Neuron (in vitro differentiated cells): Measurements from ENCODE around the gene SULT2B1.
"Not testable (repeated sequence)": the region's sequence is repeated elsewhere in the genome, so short reads cannot be mapped to it uniquely, and the experiment has no call there.

ENCODE experiments used
- H2AFZ ChIP-seq: one replicate; pipeline ENCODE4 v1.6.1; 2013; ENCODE audit warnings: low read depth, mild to moderate bottlenecking, inconsistent platforms, low read length, moderate library complexity
- H3K27me3 ChIP-seq: one replicate; pipeline ENCODE4 v1.6.1; 2013; ENCODE audit warnings: low read length; ENCODE audit not compliant: insufficient read depth
- H3K36me3 ChIP-seq: one replicate; pipeline ENCODE4 v1.6.1; 2013; ENCODE audit warnings: low read length; ENCODE audit not compliant: insufficient read depth
- H3K4me1 ChIP-seq: one replicate; pipeline ENCODE4 v1.6.1; 2013; ENCODE audit warnings: low read length; ENCODE audit not compliant: insufficient read depth
- H3K4me3 ChIP-seq: 2 replicates; pipeline ENCODE4 v1.5.1; 2013; ENCODE audit warnings: mild to moderate bottlenecking, low read length, moderate library complexity
- H3K9me3 ChIP-seq: one replicate; pipeline ENCODE4 v1.6.1; 2013; ENCODE audit warnings: low read length

Gene SULT2B1

GRCh38 chr19:48554385-48555091 is 2.6 kb downstream of the SULT2B1 start:
- H3K27me3 ChIP-seq, result peaks cover 8% of the 10 kb centered on the region
- peaks cover 7% of the 10 kb centered on the region for H3K4me1 ChIP-seq
- no peak overlapping the region for H2AFZ ChIP-seq
- no peak overlapping the region for H3K4me3 ChIP-seq
- H3K36me3 ChIP-seq, result no peaks in the 10 kb centered on the region
- no peaks in the 10 kb centered on the region for H3K9me3 ChIP-seq

DNA sequence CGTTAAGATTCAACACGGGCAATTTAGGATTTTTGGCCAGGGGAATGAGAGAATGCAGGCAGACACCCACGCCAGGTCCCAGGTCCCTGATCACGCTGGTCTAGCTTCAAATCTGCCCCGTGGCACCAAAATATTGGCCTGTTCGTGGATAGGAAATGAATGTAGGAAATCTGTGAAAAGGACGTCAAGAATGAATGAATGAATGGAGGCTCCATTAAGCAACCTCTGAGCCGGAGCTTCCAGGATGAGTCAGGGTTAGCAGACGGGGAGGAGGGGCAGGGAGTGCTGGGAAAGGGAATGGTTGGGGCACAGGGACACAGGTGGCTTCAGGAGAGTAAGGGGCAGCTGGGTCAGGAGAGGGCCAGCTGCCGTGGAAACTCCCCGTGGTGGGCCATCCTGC is 4.2 kb downstream of the SULT2B1 start:
- Histone ChIP-seq H3K27me3 (peaks cover 3% of the 10 kb centered on the region), H3K4me1 (peaks cover 7% of the 10 kb centered on the region), H3K4me3 (no peak overlapping the region), H2AFZ (no peak overlapping the region), H3K9me3 (no peaks in the 10 kb centered on the region), H3K36me3 (no peaks in the 10 kb centered on the region)

- no peaks in the 10 kb centered on the region for H3K27me3 ChIP-seq
- no peaks in the 10 kb centered on the region for H3K36me3 ChIP-seq
- no peak overlapping the region for H3K4me3 ChIP-seq
- no peaks in the 10 kb centered on the region for H3K9me3 ChIP-seq
- peaks cover 7% of the 10 kb centered on the region for H3K4me1 ChIP-seq
- no peak overlapping the region for H2AFZ ChIP-seq
Observed at GRCh38 chr19:48556825-48557224, 4.9 kb downstream of the SULT2B1 start.

GRCh38 chr19:48558018-48558684 is 6.2 kb downstream of the SULT2B1 start:
- Histone ChIP-seq H3K27me3 (no peaks in the 10 kb centered on the region), H2AFZ (no peak overlapping the region), H3K36me3 (no peaks in the 10 kb centered on the region), H3K9me3 (no peaks in the 10 kb centered on the region), H3K4me3 (no peak overlapping the region), H3K4me1 (peaks cover 7% of the 10 kb centered on the region)

GRCh38 chr19:48560095-48560530 is 8.1 kb downstream of the SULT2B1 start:
- no peak overlapping the region for H2AFZ ChIP-seq
- H3K9me3 ChIP-seq, result no peaks in the 10 kb centered on the region
- H3K36me3 ChIP-seq, result no peaks in the 10 kb centered on the region
- H3K4me3 ChIP-seq, result no peak overlapping the region
- no peaks in the 10 kb centered on the region for H3K4me1 ChIP-seq
- H3K27me3 ChIP-seq, result no peaks in the 10 kb centered on the region

GRCh38 chr19:48561412-48561811 is 9.4 kb downstream of the SULT2B1 start:
- Histone ChIP-seq H3K4me1 (no peaks in the 10 kb centered on the region), H3K36me3 (no peaks in the 10 kb centered on the region), H3K4me3 (no peak overlapping the region), H3K9me3 (no peaks in the 10 kb centered on the region), H2AFZ (no peak overlapping the region), H3K27me3 (no peaks in the 10 kb centered on the region)

GRCh38 chr19:48565090-48565489 is 13.1 kb downstream of the SULT2B1 start:
- Histone ChIP-seq H3K9me3 (no peaks in the 10 kb centered on the region), H3K4me3 (no peak overlapping the region), H3K4me1 (peaks cover 6% of the 10 kb centered on the region), H2AFZ (no peak overlapping the region), H3K36me3 (no peaks in the 10 kb centered on the region), H3K27me3 (peaks cover 18% of the 10 kb centered on the region)

DNA sequence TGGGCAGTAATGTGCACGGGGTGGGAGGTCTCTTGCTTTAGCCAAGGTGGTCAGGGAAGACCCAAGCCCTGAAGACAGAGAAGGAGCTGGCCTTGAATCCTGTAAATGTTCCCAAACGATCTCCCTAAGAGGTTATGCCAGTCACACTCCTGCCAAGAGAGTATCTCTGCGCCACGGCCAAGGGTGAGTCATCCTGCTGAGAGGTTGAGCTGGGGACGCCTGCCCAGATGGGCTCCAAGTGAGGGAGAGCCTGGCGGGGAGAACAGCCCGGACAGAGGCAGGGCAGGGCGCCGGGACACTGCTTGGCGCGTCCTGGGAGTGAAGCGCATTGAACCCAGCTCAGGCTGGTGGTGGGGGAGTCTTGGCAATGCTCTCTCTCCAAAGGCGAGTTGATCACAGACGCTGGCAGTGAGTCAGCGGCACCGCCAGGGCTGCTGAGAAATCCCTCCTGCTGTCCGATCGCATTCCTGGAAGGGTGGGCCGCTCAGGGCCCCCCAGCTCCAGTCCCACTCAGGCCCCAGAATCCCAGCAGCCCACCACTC is 16.4 kb downstream of the SULT2B1 start:
- Histone ChIP-seq H3K9me3 (no peaks in the 10 kb centered on the region), H3K36me3 (no peaks in the 10 kb centered on the region), H3K4me1 (peaks cover 10% of the 10 kb centered on the region), H3K27me3 (peaks cover 23% of the 10 kb centered on the region), H2AFZ (no peak overlapping the region), H3K4me3 (no peak overlapping the region)

- H3K36me3 ChIP-seq, result no peaks in the 10 kb centered on the region
- H3K4me1 ChIP-seq, result peaks cover 10% of the 10 kb centered on the region
- no peaks in the 10 kb centered on the region for H3K9me3 ChIP-seq
- H3K27me3 ChIP-seq, result peaks cover 23% of the 10 kb centered on the region
- no peak overlapping the region for H3K4me3 ChIP-seq
- no peak overlapping the region for H2AFZ ChIP-seq
Observed at GRCh38 chr19:48569814-48570213, 17.8 kb downstream of the SULT2B1 start.

DNA sequence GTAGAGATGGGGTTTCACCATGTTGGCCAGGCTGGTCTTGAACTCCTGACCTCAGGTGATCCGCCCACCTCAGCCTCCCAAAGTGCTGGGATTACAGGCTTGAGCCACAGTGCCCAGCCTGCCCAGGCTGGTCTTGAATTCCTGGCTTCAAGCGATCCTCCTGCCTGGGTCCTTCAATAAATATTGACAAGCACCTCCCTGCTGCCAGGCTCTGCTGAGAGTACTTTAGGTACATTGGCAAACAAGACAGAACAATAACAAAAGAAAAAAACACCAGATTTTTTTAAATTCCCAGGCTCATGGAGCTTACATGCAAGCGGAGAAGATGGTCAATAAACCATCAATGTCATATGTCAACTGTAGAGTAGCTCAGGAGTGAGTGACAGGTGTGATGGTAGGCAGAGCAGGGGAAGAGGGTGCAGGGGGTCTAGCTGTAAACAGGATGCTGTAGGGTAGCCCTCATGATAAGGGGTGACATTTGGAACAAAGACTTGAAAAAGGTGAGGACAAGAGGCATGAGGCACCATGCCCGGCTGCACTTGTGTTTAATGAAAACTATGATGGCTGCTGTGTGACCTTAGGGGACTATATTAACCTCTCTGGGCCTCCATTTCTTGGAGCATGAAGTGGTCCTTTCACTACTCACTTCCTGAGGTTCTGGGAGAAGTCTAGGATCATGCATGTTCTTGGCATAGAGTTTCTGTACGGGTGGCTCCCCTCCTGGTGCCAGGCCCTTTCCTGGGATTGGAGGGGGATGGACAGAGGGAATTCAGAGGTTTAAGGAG is 19.6 kb downstream of the SULT2B1 start:
- Histone ChIP-seq H3K4me1 (peaks cover 10% of the 10 kb centered on the region), H2AFZ (no peak overlapping the region), H3K27me3 (peaks cover 23% of the 10 kb centered on the region), H3K36me3 (no peaks in the 10 kb centered on the region), H3K4me3 (no peak overlapping the region), H3K9me3 (no peaks in the 10 kb centered on the region)

DNA sequence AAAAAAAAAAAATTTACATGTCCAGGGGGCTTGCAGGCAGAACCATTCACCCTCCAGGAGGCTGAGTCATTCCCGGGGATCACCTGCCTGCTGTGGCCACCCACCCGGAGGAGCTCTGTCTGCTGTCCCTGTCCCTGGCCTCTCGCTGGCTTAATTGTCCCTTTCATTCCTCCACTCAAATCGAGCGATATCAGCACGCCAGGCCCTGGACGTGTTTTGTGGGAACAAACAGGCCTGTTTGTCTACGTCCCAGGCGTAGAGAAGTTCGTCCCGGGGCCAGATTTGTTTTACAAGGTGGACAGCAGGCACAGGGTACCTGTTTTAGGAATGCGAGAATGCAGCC is 21.2 kb downstream of the SULT2B1 start:
- Histone ChIP-seq H3K4me1 (peaks cover 10% of the 10 kb centered on the region), H3K36me3 (no peaks in the 10 kb centered on the region), H3K27me3 (peaks cover 12% of the 10 kb centered on the region), H3K4me3 (no peak overlapping the region), H3K9me3 (no peaks in the 10 kb centered on the region), H2AFZ (no peak overlapping the region)

DNA sequence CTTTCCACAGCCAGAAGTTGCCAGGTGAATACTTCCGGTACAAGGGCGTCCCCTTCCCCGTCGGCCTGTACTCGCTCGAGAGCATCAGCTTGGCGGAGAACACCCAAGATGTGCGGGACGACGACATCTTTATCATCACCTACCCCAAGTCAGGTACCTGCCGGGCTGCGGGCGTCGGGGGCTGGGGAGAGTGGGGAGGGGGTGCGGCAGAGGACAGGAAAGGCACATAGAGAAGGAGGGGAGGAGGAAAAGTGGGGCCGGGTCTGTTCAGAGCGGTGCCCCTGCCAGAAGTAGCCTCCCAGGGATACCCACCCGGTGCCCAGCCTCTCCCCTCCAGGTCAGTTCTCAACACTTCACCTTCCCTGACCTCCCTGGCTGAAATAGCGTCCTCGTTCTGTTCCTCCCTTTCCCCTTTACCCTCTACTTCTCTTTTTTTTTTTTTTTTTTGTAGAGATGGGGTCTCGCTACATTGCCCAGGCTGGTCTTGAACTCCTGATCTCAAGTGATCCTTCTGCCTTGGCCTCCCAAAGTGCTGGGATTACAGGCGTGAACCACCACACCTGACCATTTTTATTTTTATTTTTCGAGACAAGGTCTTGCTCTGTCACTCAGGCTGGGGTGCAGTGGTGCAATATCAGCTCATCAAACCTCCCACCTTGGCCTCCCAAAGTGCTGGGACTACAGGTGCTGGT is 24.1 kb downstream of the SULT2B1 start:
- Histone ChIP-seq H3K4me3 (no peak overlapping the region), H3K9me3 (no peaks in the 10 kb centered on the region), H3K27me3 (peaks cover 3% of the 10 kb centered on the region), H3K4me1 (peaks cover 3% of the 10 kb centered on the region), H3K36me3 (no peaks in the 10 kb centered on the region), H2AFZ (no peak overlapping the region)

DNA sequence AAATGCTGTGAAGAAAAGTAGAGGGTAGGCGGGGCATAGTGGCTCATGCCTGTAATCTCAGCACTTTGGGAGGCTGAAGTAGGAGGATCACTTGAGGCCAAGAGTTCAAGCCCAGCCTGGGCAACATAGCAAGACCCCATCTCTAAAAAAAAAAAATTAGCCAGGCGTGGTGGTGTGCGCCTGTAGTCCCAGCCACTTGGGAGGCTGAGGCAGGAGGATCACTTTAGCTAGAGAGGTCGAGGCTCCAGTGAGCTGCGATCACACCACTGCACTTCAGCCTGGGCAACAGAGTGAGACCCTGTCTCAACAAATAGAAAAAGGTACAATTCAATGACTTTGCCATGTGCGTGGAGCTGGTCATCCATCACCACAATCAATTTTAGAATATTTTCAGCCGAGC is 25.9 kb downstream of the SULT2B1 start:
- H3K4me1 ChIP-seq, H3K4me3 ChIP-seq, H3K36me3 ChIP-seq, H2AFZ ChIP-seq, H3K9me3 ChIP-seq, H3K27me3 ChIP-seq: not testable (repeated sequence)
